HCEC 1CT (cell line): ENCODE data around the gene PP2D1.
"Not testable (repeated sequence)": the region's sequence is repeated elsewhere in the genome, so short reads cannot be mapped to it uniquely, and the experiment has no call there.

Experiments used
- DNase-seq: peaks from one replicate; pipeline ENCODE4 v3.0.0-alpha.2; 2017

The PP2D1 gene, protein sequence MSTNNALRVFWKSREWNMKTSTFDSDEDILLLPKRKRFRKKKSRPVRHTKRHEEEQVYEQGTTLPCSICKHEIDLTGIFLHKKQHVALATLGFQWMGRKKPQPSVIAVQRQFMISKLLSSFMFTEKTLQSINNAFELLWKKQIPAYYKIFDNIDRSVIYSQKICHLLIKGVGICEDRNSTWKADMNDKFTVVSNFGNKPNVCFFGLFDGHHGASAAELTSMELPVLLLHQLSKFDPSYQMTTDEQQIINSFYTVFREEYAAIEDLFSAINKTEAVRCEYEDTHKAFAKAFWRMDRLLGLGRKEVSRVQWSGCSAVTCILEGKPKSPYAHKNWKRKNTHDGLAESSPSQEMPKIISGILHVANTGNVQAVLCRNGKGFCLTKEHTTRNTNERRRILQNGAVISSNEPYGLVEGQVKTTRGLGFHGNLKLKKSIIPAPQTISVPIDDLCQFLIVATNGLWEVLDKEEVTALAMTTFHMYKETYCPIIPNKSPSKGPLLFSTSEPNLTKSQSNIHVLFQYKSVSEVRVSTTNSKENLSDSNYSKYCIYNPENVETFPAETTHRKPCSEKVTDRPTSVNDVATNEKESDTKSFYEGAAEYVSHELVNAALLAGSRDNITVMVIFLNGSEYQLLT

DNA sequence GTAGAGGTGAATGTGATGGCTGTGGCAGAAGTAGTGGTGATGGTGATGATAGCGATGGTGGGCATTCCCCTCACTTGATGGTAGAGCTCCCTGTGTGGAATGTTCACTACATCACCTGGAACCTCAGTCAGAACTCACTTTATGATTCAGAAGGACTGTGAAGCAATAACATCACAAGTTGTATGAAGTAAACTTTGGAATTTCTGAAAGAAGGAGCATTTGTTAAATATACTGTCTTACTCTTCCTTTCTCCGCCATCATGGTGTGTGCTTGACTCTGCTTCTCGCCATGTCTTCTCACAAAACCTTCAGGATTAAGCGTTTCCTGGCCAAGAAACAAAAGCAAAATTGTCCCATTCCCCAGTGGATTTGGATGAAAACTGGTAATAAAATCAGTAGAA is at the start of gene PP2D1:
TSS of gene PP2D1 (minus strand) at position 101 of the 400 bp plus-strand sequence. CDS start 192 bp downstream, outside the sequence.
- DNase-seq = no peak

DNA sequence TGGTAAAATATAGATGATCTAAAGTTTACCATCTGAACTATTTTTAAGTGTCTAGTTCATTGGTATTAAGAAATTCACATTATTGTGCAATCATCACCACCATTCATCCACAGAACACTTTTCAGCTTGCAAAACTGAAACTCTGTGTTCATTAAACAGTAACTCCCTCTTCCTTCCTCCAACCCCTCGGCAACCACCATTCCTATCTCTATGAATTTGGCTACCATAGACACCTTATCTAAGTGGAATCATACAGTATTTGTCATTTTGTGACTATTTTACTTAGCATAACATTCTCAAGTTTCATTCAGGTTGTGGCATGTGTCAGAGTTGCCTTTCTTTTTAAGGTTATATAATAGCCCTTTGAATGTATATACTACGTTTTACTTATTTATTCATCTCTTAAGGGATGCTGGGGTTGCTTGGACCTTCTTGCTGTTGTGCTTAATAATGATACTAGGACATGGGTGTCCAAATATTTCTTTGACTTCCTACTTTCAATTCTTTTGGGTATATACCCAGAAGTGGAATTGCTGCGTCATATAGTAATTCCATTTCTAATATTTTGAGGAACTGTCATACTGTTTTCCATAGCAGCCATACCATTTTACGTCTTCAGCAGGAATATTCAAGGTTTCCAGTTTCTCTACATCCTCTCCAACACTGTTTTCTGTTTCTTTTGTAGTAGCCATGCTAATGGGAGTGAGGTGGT is 49.1 kb upstream of the PP2D1 start:
- DNase-seq = peak; percentile 54

DNA sequence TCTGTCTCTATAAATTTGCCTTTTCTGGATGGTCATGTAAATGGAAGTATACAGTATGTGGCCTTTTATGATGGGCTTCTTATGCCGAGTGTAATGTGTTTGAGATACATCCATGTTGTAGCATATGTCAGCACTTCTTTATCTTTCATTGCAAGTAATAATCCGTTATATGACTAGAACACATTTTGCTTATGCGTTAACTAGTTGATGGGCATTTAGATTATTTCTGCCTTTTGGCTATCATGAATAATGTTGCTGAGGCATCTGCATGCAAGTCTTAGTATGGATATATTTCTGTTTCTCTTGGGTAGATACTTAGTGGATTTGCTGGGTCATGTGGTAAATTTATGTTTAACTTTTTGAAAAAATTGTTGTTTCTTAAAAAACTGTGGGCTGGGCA is 47.9 kb upstream of the PP2D1 start:
- DNase-seq = no peak

DNA sequence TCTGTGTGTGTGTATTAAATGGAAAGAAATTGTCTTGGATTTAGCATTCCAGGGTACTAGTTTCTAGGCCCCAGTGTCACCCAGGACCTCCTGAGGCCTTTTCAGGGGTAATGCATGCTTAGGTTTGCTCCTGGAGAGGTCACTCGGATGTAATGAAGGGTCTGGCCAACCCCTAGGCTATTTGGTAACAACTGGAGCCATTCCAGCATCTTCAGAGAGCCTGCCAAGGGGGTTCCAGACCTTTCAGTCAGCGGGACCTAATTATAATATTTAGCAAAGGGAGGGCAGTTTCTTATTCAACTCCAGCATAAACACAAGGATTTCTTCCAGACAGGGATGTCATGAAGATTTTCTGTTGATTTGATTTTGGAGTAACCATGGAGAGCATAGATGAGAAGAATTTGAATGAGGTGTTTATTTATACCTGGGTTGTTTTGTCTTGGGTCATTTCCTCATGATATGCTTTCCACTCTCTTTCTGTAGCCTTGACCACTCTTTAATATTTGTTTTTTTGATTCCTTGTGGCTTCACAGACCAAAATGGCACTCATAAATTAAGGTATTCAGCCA is 45.6 kb upstream of the PP2D1 start:
- DNase-seq = no peak

DNA sequence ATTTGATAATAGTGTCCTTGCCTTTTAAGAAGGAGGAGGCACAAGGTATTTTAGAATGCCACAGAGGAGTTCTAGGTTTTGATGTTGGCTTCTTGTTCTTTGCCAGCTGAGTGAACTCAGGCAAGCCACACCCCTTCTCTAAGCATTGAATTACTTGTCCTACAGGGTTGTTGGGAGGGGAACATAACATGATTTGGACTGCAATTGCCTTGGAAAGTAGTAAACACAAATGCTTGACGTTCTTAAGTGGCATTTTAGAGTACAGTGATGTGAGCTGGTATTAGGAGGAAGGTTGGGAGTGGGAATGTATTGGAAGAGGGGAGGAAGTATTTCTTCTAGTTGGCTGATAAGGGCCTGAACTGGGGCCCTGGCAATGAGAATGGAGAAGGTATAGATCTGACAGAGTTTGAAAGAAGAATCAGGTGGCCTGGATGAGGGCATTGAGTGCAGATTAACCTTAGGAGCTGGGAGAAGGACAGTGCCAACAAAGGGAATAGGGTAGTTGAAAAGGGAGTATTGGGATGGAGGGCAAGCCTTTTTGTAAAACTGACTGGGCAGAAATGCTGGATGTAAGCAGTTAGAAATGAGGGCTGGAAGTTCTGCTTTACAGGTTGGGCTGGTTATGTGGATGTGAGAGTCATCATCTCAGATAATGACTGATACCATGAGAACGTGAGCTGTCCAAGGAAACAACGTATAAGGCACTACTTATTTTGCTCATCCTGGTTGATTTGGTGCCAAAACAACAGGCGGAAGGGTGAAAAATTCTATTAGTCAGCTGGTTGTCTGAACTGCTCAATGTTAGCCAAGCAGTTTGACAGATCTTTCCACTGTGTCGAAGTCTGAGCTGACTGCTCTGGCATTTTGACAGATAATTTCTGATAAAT is 44.9 kb upstream of the PP2D1 start:
- DNase-seq = peak; percentile 91

DNA sequence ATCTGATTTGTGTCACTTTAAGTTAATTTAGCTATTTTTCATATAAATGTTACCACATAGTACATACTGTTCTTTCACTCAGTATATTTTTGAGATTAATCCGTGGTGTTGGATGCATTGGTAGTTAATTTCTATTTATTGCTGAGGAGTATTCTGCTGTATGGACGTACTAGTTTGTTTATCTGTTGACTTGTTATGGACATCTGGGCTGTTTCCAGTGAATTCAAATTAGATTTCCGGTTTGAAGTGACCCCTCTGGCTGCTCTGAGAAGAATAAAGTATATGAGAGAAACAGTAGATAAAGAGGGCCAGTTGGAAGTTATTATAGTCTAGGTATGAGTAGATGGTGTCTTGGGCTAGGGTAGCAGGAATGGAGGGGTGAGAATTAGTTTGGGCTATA is 43.8 kb upstream of the PP2D1 start:
- no peak for DNase-seq

DNA sequence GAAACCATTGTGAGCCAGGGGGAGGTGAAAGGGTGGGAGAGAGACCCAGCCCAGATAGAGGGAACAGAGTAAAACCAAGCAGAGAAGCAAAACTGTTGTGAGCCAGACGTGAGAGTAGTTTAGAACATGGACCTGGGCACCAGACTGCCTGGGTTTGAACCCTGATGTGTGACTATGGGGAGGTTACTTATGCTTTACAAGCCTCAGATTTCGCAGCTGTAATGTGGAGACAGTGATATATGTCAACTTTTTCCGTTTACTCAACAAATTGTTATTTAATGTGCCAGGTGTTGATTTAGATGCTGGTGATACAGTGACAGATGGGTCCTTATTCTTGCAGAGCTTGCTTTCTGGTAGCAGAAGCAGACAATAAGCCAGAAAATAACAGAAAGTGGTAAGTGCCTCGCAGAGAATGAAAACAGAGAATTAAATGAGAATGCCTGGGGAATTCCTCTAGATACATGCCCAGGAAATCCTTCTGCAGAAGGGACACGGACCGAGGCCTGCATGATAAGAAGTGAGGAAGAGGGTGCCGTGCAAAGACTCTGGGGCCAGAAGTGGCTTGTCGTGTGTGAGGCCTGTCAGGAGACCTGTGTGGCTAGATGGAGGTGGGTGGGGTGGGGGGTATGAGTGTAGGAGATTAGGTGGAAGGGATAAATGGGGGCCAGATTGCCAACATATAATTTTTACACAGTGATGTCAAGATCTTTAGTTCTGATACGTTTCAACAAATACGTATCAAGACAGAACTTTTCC is 43.1 kb upstream of the PP2D1 start:
- DNase-seq = no peak

DNA sequence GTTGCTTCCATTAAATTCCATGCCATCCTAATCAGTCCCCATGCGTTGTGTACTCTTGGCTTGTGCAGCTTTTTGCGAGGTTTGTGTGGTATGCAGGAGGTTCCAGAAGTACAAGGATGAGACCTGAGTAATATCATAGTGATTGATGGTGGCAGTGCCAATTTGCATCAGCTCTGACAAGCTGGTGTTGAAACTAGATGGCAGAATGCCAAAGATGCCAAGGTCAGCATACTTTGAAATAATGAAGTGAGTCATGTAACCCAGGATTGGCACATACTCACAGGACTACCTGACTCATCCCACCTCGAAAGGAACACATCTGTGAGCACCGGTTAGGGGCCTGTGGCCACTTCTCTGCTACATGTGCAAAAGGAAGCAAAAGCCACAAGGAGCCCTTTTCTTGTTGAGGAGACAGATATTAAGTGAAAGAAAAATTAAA is 42.5 kb upstream of the PP2D1 start:
- DNase-seq = peak; percentile 85

DNA sequence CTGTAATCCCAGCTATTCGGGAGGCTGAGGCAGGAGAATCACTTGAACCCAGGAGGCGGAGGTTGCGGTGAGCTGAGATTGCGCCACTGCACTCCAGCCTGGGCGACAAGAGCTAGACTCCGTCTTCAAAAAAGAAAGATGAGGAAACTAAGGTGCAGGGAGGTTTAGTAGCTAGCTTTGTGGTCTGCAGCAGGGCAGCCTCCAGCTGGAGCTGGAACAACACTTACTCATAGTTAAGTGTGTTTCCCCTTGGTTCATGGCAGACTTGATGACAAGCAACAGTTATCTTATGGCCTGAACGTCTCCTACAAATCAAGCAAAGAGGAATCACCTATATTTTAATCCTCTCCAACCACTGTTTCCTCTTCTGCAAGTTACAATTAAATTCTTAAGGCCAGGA is 40.8 kb upstream of the PP2D1 start:
- DNase-seq = no peak

DNA sequence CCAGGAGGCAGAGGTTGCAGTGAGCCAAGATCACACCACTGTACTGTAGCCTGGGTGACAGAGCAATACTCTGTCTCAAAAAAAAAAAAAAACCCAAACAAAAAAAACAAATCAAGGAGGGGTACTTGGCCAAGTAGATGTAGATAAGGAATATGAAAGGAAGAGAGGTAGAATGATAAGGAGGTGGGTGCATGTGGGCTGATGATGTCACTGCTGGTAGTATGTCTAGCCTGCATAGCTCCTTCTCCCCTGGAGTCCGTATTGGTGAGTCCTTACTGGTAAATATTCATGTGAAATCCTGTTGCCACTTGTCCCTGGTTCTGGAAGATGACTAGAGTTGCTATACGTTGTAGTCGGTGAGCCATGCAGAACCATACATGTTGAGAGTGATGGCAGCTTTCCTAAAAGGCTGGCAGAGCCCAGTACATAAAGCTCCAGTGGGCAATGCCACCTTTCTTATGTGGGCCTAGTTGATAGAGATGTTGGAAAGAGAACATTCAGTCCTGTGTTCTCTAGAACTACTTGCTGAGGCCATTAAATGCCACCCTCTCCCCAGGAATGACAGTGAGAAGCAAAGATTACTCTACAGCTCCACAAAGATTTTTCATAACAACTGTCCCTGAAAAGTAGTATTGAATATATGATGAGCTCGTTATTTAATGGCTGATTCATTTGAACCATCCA is 39.2 kb upstream of the PP2D1 start:
- DNase-seq = no peak

DNA sequence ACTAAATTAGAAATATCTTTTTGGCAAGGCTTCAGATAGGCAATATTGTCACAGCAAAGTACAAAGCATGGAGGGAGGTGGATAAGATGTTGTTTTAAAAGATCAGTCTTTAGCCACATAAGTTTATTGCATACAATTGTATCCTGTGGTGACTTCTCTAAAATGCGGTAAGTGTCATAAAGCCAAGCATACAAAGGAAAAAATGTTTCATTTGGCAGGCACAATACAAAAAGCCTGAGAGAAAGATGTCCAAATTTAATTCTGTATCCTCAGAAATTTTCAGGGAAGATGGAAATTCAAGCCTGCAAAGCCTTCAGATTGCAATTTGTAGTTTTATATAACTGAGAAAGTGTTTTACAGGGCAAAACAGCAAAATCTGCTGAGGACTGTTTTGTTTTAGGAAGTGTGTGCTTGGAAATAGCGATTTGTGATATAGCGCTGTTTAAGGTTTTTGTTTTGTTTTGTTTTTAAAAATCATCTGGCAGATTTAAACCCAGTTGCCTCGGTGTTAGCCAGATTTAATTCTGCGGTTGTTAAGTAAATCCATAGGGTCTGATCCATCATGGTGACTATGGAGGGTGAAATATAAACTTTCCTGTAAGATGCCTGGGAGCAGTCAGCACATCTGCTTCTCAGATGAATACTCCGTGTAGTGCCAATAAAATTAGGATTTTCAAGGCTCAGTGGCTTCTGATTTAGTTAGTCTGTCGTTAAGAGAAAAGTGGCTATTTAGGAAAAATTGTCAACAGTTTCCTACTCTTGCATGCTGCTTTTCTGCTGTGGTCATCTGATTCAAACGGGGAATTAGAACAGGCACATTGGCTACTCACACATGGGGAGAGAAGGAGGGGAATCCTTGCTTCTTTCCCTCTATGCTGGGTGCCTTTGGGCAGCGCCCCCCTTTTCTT is 36.2 kb upstream of the PP2D1 start:
- no peak for DNase-seq

DNA sequence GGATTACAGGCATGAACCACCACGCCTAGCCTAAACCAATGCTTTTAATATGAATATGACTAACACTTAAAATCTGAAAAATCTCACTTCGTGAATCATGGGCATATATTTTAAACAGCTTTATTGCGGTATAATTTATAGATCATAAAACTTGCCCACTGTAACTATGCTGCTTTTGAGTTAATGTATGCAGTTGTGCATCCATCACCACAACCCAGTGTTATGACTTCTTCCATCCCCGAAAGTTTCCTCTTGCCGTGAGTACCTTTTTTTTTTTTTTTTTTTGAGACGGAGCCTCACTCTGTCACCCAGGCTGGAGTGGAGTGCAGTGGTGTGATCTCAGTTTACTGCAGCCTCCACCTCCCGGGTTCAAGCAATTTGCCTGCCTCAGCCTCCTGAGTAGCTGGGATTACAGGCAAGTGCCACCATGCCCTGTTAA is 35.3 kb upstream of the PP2D1 start:
- peak; percentile 39 for DNase-seq

DNA sequence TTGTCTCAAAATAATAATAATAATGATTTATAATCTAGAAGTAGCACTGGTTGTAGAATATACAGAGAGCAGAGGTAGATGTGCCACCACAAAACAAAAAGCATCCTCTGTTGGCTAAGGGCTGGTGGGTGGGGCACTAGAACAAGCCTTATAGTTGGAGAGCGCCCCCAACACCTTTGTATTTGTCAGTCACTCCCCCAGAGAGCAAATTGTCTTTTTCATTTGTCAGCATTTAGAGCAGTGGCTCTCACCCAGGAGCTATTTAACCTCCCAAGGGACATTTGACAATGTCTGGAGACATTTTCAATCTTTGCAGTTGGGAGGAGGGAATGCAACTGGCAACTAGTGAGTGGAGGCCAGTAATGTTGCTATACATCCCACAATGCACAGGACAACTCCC is 34.5 kb upstream of the PP2D1 start:
- no peak for DNase-seq

DNA sequence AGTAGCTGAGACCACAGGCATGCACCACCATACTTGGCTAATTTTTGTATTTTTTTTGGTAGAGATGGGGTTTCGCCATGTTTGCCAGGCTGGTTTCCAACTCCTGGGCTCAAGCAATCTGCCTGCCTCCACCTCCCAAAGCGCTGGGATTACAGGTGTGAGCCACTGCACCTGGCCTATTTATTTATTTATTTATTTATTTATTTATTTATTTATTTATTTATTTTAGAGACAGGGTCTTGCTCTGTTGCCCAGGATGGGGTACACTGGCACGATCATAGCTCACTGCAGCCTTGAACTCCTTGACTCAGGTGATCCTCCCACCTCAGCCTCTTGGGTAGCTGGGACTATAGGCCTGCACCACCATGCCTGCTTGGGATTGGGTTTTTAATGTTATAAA is 33.1 kb upstream of the PP2D1 start:
- not testable (repeated sequence) for DNase-seq

DNA sequence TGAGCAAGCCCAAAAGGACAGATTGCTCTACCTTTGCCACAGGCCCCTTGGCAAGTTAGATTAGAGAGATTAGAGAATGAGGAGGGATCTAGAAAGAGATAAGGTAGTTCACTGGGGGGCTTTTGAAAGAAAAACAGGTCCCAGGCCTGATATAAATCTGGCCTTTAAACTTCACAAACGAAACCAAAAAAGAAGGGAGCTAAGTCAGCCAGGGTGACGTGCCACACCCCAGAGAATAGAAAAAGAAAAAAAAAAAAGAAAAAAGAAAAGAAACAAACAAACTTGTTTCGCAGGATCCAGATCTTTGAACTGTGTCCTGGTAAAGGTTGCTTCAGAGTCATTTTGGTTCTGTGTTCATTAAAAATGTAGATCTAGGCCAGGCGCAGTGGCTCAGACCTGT is 31.8 kb upstream of the PP2D1 start:
- no peak for DNase-seq

DNA sequence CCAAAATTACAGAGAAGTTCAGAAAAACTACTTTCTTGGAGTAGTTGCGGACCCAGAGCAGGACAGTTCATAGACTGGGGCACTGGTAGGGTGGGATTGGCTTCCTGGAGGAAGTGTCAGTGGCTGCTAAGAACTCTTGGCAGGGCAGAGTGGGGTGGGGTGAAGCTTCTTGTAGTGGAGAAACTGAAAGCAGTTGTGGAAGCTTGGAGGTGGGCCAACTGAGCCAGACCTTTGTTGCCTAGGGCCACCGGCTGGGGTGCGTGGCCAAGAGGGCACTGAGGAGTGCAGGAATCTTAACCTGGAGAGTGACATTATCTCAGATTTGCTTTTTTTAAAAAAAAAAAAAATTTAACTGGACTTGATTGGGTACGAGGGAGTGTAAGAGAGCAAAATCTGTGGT is 31.3 kb upstream of the PP2D1 start:
- no peak for DNase-seq

DNA sequence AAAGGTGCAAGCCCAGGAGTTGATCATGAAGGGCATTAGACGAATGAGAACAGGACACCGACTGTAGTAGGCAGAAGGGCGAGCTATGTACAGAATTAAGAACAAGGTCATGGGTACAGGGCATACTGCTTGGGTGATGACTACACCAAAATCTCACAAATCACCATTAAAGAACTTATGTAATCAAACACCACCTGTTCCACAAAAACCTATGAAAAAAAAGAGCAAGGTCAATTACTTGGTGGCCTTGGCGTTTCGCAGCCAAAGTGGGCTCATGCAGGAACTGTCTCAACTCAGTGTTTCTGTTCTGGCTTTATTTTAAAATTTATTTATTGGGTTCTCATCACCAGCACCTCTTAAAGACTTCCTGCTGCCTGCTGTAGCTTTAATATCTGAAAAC is 30.3 kb upstream of the PP2D1 start:
- DNase-seq = no peak

DNA sequence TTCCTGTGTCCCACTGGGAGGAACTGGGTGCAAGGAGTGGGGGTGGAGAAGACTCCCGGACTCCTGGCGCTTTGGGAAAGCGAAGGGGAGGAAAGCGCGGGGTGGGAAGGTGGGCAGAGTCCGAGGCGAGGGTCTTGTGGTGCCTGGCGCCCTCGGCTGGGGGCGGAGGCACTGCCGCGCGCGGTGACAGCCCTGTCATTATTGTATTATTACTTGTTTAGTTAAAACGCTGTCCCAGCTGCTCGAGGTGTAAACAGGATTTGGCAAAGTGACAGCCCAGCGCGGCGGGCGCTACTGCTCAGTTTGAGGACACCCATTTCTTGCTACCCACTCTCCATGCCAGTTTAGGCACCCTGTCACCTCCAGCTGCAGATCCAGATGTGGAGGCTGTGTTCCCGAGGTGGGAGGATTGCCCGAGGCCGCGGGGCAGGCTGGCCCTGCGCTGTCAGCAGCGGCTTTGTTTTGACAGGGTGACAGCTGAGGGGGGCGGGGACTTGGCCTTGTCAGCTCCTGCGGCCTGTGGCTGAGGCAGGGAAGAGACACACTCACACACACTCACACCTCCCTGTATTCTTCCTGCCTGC is 29.2 kb upstream of the PP2D1 start:
- DNase-seq = peak; percentile 52

DNA sequence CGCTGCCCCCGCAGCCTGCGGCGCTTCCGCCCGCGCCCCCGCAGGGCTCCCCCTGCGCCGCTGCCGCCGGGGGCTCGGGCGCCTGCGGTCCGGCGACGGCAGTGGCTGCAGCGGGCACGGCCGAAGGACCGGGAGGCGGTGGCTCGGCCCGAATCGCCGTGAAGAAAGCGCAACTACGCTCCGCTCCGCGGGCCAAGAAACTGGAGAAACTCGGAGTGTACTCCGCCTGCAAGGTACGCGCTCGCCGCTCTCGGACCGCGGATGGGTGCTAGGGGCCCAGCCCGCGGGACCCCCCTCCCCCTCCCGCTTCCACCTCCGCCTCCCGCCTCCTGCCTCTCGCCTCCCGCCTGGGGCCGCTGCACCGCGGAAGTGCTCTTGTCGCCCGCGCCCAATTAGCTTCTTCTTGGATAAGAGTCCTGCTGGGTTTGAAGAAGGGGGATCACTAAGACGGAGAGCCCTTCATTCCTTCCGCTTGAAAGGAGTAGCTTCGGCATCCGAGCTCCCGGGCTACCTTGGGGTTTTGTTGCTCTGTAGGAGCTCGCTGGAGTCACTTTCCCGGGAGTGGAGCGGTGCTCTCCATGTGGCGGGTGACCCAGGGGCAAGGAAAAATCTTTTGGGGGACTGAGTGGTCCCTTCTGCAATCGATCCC is 28.6 kb upstream of the PP2D1 start:
- DNase-seq = peak; percentile 77
